ENCODE data around the gene MIP.
"Not testable (repeated sequence)": the region's sequence is repeated elsewhere in the genome, so short reads cannot be mapped to it uniquely, and the experiment has no call there.

MIP gene

DNA sequence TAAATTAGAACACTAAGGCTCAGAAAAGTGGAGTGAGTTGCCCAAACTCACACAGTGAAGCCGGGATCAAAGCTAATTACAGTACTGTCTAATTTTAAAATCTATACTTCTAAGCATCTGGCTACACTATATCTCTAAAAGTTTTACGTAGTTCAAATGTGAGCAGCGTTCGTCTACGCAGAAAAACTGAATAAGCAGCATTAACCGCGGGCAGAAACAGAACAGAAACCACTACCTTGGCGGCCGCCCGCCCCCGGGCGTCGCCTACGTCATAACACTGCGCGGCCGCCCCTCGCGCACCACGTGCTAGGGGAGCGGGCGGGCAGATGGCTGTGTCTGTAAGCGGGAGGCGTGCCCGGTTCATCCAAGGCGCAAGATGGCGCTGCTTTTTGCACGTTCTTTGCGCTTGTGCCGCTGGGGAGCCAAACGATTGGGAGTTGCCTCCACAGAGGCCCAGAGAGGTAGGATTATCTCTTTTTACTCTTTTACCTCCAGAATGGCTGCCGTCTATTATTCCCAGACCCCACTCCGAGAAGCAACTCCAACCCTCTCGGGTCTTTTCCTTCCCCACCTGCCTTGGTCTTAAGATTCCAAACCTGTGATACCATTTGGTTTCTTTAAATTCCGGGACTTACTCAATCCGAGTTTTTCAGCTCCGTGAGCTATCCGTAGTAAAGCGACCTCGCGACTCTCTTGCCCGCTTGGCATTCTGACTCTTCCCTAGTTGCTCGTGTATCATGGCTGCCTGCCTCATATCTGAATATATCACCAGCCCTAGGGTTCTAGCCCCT is 14.0 kb upstream of the MIP start, which contains the start of gene SPRYD4:
TSS of gene SPRYD4 (plus strand) at position 363 of the 791 bp plus-strand sequence. CDS start at position 377, 14 bp downstream.
- peak; percentile 94 for DNase-seq (ENCODE audit: low read depth)

GRCh38 chr12:56462565-56462964 is 8.1 kb upstream of the MIP start:
- no peak for DNase-seq (ENCODE audit: low read depth)

DNA sequence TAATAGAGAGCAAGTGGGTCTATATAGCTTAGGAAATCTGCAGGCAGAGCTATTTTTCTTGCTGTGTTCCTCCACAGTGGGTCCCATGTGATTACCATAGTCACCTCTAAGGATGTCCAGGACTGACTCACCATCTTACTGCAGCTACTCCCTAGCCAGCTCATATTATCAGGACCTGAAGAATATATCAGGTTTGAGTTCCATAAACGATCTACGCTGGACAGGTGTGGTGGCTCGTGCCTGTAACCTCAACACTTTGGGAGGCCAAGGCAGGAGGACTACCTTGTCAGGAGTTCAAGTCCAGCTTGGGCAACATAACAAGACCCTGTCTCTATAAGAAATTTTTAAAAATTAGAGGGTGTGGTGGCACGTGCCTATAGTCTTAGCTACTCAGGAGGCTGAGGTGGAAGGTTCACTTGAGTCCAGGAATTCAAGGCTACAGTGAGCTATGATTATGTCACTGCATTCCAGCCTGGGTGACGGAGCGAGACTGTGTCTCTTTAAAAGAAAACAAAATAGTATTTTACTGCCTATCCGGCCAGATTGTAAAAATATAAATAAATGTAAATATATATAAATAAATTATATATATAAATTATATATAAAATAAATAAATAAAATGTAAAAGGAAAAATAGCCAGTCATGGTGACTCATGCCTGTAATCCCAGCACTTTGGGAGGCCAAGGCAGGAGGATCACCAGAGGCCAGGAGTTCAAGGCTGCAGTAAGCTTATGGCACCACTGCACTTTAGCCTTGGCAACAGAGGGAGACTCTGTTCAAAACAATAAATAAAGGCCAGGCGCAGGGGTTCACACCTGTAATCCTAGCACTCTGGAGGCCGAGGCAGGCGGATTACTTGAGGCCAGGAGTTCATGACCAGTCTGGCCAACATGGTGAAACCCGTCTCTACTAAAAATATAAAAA is 7.0 kb upstream of the MIP start:
- DNase-seq (ENCODE audit: low read depth) = peak; percentile 61

GRCh38 chr12:56457817-56458216 is 3.4 kb upstream of the MIP start:
- DNase-seq (ENCODE audit: low read depth) = no peak

GRCh38 chr12:56451147-56451546 is 3.3 kb downstream of the MIP start:
- no peak for DNase-seq (ENCODE audit: low read depth)

- no peak for DNase-seq (ENCODE audit: low read depth)
Observed at GRCh38 chr12:56450241-56450640, 4.2 kb downstream of the MIP start.

GRCh38 chr12:56449622-56449984 is 4.9 kb downstream of the MIP start:
- DNase-seq (ENCODE audit: low read depth) = no peak

DNA sequence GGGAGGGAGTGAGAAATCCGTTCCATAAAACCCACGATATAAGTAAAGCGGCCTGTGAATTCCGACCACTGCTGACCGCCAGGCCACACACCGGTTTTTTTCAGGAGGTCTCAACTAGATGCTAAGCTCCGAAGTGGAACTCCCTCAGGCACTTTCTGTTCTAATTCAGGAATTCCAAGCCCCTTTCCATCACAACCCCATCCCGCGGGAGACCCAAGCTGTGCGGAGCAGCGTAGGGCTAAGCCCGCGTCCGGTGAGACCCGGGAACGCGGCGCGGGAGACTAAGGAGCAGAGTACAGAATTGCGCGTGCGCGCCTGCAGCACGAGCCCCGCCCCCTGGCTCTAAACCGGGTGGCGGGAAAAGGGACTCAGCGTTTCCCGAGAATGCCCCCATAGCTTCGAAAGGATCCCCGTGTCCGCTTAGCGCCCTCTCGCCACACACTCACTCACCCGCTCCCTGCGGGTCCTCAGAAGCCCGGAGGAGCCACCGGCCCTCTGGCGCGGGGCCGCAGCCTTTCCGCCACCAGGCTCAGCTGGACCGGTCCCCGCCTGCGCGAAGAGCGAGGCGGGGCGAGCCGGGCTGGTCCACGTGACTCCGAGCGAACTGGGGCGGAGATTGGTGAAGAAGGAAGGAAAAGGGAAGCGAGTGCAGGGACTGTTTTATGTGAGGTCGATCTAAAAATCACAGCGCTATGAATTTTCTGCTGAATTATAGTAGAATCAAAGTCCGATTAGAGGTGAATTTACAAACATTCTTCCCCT is 5.4 kb downstream of the MIP start, which contains the start of gene TIMELESS:
TSS of gene TIMELESS (minus strand) at position 567 of the 762 bp plus-strand sequence. CDS start 15,256 bp downstream, outside the sequence.
- DNase-seq (ENCODE audit: low read depth) = peak; percentile 90

DNA sequence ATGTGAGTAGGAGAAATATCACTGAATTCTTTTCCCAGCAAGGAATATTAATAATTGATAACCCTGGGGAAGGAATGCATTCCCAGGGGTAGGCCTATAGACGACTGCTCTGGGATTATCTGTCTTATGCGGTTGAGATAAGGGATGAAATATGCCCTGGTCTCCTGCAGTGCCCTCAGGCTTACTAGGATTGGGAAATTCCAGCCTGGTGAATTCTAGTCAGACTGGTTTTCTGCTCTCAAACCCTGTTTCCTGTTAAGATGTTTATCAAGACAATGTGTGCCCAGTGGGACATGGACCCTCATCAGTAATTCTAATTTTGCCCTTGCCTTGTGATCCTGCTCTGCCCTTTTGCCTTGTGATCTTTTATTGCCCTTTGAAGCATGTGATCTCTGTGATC is 11.2 kb downstream of the MIP start:
- DNase-seq (ENCODE audit: low read depth) = not testable (repeated sequence)

DNA sequence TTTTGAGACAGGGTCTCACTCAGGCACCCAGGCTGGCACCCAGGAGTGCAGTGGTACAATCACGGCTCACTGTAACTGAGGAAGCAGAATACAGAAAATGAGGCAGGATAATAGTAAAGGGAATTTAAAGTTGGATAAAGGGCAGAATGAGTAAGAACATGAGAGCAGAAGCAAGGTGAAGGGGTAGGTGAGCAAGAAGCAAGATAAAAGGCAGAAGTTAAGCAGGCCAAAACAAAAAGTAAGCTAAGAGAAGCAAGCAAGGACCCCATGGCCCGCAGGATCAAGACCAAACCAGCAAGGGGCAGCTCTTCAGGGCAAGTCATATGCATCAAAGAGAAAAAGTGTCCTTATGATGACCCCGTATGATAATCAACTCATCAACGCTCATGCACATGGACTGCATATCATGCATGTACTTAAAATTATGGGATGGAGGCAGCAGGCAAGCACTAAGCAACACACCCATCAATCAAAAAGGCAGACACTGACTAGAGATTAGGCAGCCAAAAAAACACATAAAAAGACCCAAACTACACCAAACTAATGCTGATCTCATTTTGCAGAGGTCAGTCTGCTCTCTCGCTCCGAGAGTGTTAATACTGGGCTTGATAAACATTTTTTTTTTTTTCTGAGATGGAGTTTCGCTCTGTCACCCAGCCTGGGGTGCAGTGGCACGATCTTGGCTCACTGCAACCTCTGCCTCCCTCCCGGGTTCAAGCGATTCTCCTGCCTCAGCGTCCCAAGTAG is 16.9 kb downstream of the MIP start:
- no peak for DNase-seq (ENCODE audit: low read depth)

DNA sequence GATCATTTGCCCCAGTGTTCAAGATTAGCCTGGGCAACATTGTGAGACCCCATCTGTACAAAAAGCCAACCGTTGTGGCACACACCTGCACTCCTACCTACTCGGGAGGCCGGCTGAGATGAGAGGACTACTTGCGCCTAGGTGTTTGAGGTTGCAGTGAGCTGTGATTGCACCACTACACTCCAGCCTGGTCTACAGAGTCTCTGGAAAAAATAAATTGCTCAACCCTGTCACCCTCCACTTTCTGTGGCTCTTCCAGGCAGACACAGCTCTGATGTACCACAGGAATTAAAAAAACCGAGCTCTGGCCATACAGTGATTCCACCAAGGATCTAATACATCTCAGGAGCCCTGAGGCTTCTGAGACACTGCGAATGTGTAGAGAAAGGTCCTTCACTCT is 19.6 kb downstream of the MIP start:
- no peak for DNase-seq (ENCODE audit: low read depth)

DNA sequence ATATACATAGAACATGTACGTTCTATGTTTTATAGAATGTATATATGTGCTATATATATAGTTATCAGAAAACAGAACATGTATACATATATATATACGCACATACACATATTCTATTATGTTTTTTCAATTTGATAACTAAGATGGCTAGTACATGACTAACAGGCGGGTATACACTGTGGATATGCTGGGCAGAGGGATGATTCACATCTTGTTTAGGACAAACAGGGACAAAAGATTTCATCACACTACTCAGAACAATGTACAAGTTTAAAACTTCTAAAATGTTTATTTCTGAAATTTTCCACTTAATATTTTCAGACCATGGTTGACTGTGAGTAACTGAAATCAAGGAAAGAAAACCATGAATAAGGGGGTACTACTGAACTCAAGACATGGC is 22.6 kb downstream of the MIP start:
- peak; percentile 72 for DNase-seq (ENCODE audit: low read depth)

- no peak for DNase-seq (ENCODE audit: low read depth)
Observed at GRCh38 chr12:56431288-56431687, 23.2 kb downstream of the MIP start.

DNA sequence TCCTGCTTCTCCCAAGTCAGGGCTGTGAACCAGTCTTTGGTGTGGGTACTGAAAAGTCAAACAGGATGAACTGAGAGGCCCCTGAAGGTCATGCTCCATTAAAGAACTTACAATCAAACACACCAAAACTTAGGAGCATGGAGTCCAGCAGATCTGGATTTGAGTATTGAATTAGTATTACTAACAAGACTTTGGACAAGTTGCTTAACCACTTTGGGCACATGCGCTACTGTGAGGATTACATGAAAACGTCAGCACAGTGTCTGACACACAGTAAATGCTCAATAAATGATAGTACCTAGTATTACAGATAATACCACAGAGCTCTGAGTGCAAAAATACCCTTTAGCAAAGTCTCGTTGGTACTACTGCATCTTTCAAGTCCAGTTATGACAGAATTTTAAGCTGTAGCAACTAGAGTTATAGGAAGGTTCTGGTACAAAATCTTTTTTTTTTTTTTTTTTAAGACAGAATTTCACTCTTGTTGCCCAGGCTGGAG is 28.5 kb downstream of the MIP start:
- DNase-seq (ENCODE audit: low read depth) = no peak

DNA sequence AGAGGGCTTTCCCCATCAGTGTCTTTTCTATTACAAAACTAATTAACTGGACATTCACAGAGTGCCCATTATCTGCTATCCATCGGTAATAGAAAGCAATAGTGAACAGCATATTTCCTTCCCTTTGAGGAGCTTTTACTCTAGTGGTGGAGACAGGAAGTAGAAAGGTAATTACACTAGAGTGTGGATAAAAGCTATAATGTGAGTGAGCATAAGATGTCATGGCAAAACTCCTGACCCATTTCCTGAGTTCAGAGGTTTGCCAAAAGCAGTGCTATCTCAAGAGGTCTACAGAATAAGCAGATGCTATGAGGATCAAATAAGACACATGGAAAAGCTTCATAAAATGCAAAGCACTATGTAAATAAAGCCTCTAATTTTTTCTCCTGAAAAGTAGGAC is 29.3 kb downstream of the MIP start:
- DNase-seq (ENCODE audit: low read depth) = no peak

GRCh38 chr12:56420411-56420810 is 34.0 kb downstream of the MIP start:
- DNase-seq (ENCODE audit: low read depth) = no peak

- no peak for DNase-seq (ENCODE audit: low read depth)
Observed at GRCh38 chr12:56417739-56418138, 36.7 kb downstream of the MIP start.

DNA sequence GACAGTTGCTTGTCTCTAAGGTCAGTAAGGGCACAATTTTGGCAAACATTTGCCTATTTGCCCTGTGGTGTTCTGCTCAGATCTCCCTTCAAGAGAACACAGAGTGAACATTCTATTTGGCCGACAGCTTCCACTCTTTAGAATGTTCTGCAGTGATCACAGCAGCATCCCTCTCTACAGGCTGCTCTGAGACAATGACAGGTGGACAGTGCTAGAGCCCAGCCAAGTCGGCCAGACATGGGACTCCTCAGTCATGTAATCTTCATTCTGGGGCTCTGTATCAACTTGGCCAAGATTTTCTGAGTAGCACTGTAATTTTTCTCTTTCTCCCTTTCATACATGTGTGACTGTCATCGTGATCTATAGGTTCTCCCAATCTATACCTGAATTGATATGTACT is 40.1 kb downstream of the MIP start:
- DNase-seq (ENCODE audit: low read depth) = no peak

GRCh38 chr12:56413392-56413791 is 41.1 kb downstream of the MIP start:
- DNase-seq (ENCODE audit: low read depth) = no peak

DNA sequence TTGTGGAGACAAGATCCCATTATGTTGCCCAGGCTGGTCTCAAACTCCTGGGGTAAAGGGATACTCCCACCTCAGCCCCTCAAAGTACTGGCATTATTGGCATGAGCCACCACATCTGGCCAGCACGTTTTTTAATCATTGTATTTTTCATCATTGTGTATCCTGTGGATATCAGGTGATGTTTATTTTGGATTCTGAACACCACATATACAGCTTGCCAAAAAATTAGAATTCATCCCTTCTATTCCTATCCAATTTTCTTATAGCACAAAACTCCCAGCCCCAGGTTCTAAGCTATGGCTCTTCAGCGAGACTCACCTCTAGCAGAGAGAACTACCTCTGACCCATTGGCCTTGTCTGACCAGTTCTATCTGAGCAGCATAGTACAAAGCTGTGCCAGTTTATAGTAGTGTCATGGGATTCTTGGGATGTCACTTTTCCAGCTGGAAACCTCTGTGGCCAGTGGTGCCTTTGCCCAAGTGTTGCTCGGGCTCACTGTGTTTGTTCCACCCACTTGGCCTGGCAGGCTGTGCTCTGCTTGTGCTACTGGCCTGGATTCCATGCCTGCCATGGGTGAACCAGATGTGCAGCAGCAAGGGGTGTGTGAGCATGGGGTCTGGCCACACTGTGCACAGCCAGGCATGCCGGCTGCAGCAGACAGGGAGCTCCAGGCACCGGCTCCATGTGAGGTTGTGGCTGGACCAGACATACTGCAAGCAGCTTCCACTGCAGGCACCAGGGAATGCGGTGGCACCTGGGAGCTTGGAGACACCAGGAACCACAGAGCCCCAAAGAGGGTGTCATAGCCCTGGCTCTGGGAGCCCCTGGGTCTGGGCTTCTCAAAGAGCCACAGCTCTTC is 42.4 kb downstream of the MIP start:
- DNase-seq (ENCODE audit: low read depth) = no peak

Measured in iris pigment epithelial cell (primary cell).